Gastrocnemius medialis (tissue), 4 donors: ENCODE data around the gene ZNF333. TPM values are rescaled to one million over a fixed set of nuclear protein-coding genes. Genes with fewer than 3 reads are reported as not detected.

Source experiments
- ATAC-seq, 2 donors: fragments of 150-250 bp; one replicate each; pipeline ENCODE4 v1.9.1; 2016
- DNase-seq, 2 donors: peaks; one replicate each; pipeline ENCODE4 v3.0.0-alpha.2; 2019
- H3K27ac ChIP-seq, 4 donors: fragments of 200-600 bp; sonication (generic); 1 replicate in 1 of 4; 2 replicates in 3 of 4; pipeline ENCODE4 v1.5.1; 2016 to 2018; ENCODE audit warnings: mild to moderate bottlenecking in 2 of 4, moderate library complexity in 1 of 4
- H3K27me3 ChIP-seq, 3 donors: fragments of 200-600 bp; sonication (generic) in 2 of 3; 1 replicate in 1 of 3; 2 replicates in 2 of 3; pipeline versions ENCODE4 v1.5.1 to v1.6.0; 2016 to 2019; ENCODE audit warnings: mild to moderate bottlenecking in 1 of 3, moderate library complexity in 1 of 3
- H3K36me3 ChIP-seq, 2 donors: fragments of 200-600 bp; sonication (generic) in 1 of 2; one replicate each; pipeline ENCODE4 v1.5.1; 2017 to 2018
- H3K4me1 ChIP-seq, 2 donors: fragments of 200-600 bp; sonication (generic) in 1 of 2; one replicate each; pipeline ENCODE4 v1.5.1; 2016 to 2017; ENCODE audit warnings: mild to moderate bottlenecking in 2 of 2
- H3K4me3 ChIP-seq, 4 donors: fragments of 200-600 bp; sonication (generic) in 3 of 4; 1 replicate in 1 of 4; 2 replicates in 3 of 4; pipeline ENCODE4 v1.5.1; 2016 to 2019; ENCODE audit warnings: mild to moderate bottlenecking in 2 of 4
- H3K9me3 ChIP-seq, 3 donors: fragments of 200-600 bp; sonication (generic) in 2 of 3; 1 replicate in 1 of 3; 2 replicates in 2 of 3; pipeline ENCODE4 v1.5.1; 2016 to 2019
- POLR2A ChIP-seq, 2 donors: fragments of 450-650 bp; IDR thresholded peaks; one replicate each; pipeline ENCODE4 v1.6.1; 2017; ENCODE audit warnings: antibody characterized with exemption in 2 of 2, mild to moderate bottlenecking in 2 of 2, moderate library complexity in 2 of 2
- in situ Hi-C, 4 donors: fragments of 200-750 bp; cut with MboI; loops; one replicate each; pipeline versions ENCODE4 v1.15.0 to v1.8.0; 2017; ENCODE audit warnings: low sequenced_read_pairs in 4 of 4
- intact Hi-C: fragments of 100-400 bp; cut with DNase I; formaldehyde crosslinking; loops from one replicate; pipeline ENCODE4 v1.15.1; 2023; ENCODE audit warnings: low total_unique reads
- total RNA-seq, 4 donors: library from RNA; depleted of rRNA; stranded (reverse); fragments of >200 nt; gene quantifications; one replicate each; pipeline versions ENCODE4 v1.1.0 to v1.2.3, GENCODE V29; 2016
- TF ChIP-seq, protein P1 (sequence below), 5 experiments: fragments of 450-650 bp in 3 of 5; fragments of 200-600 bp in 2 of 5; sonication (generic) in 2 of 5; IDR thresholded peaks in 4 of 5; conservative IDR thresholded peaks in 1 of 5; 1 replicate in 4 of 5; 2 replicates in 1 of 5; pipeline ENCODE4 v1.5.1; 2016 to 2019; ENCODE audit warnings: antibody characterized with exemption in 5 of 5, mild to moderate bottlenecking in 3 of 5, moderate library complexity in 3 of 5

Gene ZNF333
- total RNA-seq, 4 donors from 2014 or later = 4.6 to 12.7 (median 10.3) TPM

- in situ Hi-C loops = no loop called here
- no peaks in the 10 kb centered on the region for H3K27me3 ChIP-seq
- no peak overlapping the region for H3K27ac ChIP-seq
Measured at GRCh38 chr19:14654786-14655560, 34.9 kb upstream of the ZNF333 start.

GRCh38 chr19:14655726-14656125 is 34.1 kb upstream of the ZNF333 start:
- TF ChIP-seq POLR2A (IDR thresholded peaks at IDR 0.05) = no peak
- TF ChIP-seq, protein P1, sequence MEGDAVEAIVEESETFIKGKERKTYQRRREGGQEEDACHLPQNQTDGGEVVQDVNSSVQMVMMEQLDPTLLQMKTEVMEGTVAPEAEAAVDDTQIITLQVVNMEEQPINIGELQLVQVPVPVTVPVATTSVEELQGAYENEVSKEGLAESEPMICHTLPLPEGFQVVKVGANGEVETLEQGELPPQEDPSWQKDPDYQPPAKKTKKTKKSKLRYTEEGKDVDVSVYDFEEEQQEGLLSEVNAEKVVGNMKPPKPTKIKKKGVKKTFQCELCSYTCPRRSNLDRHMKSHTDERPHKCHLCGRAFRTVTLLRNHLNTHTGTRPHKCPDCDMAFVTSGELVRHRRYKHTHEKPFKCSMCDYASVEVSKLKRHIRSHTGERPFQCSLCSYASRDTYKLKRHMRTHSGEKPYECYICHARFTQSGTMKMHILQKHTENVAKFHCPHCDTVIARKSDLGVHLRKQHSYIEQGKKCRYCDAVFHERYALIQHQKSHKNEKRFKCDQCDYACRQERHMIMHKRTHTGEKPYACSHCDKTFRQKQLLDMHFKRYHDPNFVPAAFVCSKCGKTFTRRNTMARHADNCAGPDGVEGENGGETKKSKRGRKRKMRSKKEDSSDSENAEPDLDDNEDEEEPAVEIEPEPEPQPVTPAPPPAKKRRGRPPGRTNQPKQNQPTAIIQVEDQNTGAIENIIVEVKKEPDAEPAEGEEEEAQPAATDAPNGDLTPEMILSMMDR (IDR thresholded peaks at IDR 0.05 in 4 of 5, conservative IDR thresholded peaks at IDR 0.05 in 1 of 5) = no peak
- Histone ChIP-seq H3K27ac (no peak overlapping the region), H3K36me3 (no peaks in the 10 kb centered on the region), H3K27me3 (no peaks in the 10 kb centered on the region), H3K4me1 (no peaks in the 10 kb centered on the region), H3K4me3 (no peak overlapping the region), H3K9me3 (no peaks in the 10 kb centered on the region)
- intact Hi-C loops (no loop called here), in situ Hi-C loops (no loop called here)
- DNase-seq (no peak), ATAC-seq (no peak)

More at GRCh38 chr19:14654786-14655560, 34.9 kb upstream of the ZNF333 start:
- H3K4me1 ChIP-seq = no peaks in the 10 kb centered on the region
- DNase-seq (no peak), ATAC-seq (no peak)
- intact Hi-C loops = no loop called here
- H3K36me3 ChIP-seq = no peaks in the 10 kb centered on the region
- H3K4me3 ChIP-seq = no peak overlapping the region
- TF ChIP-seq POLR2A (IDR thresholded peaks at IDR 0.05) = no peak
- TF ChIP-seq, protein P1 (IDR thresholded peaks at IDR 0.05 in 4 of 5, conservative IDR thresholded peaks at IDR 0.05 in 1 of 5) = no peak
- H3K9me3 ChIP-seq = no peaks in the 10 kb centered on the region

DNA sequence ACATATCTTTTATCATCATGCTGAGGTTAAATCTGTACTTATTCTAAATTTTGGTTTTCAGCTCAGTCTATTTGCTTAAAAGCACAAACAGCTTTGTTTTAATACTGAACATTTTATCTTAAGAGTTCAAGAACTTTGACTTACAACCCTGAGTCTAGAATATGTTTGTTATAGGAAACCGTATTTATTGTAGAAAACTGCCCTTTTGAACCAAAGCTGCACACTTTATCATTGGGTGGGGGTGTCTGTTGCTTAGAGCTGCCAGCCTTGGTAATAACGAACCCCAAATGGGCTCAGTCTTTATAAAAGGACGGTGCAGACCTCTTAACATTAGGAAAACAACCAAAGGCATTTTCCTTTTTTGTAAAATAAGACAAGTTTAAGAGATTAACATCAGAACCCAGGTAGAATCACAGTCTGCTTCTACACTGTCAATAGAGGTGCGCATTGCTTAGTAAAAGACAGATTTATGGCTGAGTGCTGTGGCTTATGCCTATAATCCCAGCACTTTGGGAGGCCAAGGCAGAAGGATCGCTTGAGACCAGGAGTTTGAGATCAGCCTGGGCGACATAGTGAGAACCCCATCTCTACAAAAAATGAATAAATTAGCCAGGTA is 29.9 kb upstream of the ZNF333 start:
- Histone ChIP-seq H3K9me3 (no peaks in the 10 kb centered on the region), H3K27me3 (no peaks in the 10 kb centered on the region), H3K4me1 (no peaks in the 10 kb centered on the region), H3K27ac (no peak overlapping the region), H3K36me3 (no peaks in the 10 kb centered on the region), H3K4me3 (no peak overlapping the region)
- ATAC-seq (no peak), DNase-seq (no peak)
- intact Hi-C loops = no loop called here
- no peak for TF ChIP-seq POLR2A (IDR thresholded peaks at IDR 0.05)
- TF ChIP-seq, protein P1 (IDR thresholded peaks at IDR 0.05 in 4 of 5, conservative IDR thresholded peaks at IDR 0.05 in 1 of 5) = no peak
- in situ Hi-C loops = no loop called here

DNA sequence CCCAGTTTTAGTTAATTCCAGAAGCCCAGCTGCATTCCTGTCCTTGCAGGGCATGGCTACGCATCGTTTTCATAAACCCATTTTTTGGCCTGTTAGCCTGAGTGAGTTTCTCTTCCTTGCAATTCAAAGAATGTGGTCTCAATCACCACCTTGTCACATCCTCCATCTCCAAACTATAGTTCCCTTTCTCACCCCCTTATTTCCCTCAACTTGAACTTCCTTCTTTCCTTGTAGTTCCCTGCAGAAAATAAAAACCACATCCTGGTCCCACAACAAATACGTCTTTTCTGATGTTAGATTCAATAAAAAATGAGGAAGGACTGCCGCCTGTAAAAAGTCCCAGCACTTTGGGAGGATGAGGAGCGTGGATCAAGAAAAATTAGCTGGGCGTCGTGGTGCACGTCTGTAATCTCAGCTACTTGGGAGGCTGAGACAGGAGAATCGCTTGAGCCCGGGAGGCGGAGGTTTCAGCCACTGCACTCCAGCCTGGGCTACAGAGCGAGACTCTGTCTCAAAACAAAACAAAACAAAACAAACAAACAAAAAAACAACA is 28.4 kb upstream of the ZNF333 start:
- in situ Hi-C loops (no loop called here), intact Hi-C loops (no loop called here)
- Histone ChIP-seq H3K36me3 (no peaks in the 10 kb centered on the region), H3K27me3 (no peaks in the 10 kb centered on the region), H3K4me3 (no peak overlapping the region), H3K9me3 (no peaks in the 10 kb centered on the region), H3K4me1 (no peaks in the 10 kb centered on the region), H3K27ac (no peak overlapping the region)
- TF ChIP-seq POLR2A (IDR thresholded peaks at IDR 0.05) = no peak
- TF ChIP-seq, protein P1 (IDR thresholded peaks at IDR 0.05 in 4 of 5, conservative IDR thresholded peaks at IDR 0.05 in 1 of 5) = no peak
- ATAC-seq (no peak), DNase-seq (no peak)
